Activated CD8-positive, alpha-beta memory T cell treated with anti-CD3 and anti-CD28 coated beads, Interleukin-2, amount 50 U/mL, for 48 hours (primary cell): Measurements from ENCODE around the gene GCNT1.
"Not testable (repeated sequence)": the region's sequence is repeated elsewhere in the genome, so short reads cannot be mapped to it uniquely, and the experiment has no call there.

ENCODE experiments used
- DNase-seq: peaks from one replicate; pipeline ENCODE4 v3.0.0-alpha.2; 2020

GCNT1 gene

DNA sequence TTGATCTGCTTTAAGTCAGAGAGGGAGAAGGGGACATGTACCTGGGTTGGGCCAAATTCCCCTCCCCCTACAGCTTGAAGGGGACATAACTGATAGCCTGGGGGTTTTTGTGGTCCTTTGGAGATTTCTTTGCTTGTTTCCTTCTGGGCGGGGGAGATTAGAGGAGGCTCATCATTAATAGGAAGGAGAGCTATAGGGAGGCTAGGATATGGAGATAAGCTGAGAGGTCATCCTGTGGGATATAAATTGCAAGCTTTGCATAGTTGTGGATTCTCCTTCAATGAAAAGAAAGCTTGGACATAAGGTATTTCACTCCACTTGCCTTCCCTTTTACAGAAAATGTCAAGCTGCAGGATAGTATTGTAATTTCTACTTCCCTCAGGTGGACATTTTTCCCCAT is 34.5 kb downstream of the GCNT1 start:
- not testable (repeated sequence) for DNase-seq

- DNase-seq = no peak
Measured at GRCh38 chr9:76500061-76500460, 41.1 kb downstream of the GCNT1 start.

DNA sequence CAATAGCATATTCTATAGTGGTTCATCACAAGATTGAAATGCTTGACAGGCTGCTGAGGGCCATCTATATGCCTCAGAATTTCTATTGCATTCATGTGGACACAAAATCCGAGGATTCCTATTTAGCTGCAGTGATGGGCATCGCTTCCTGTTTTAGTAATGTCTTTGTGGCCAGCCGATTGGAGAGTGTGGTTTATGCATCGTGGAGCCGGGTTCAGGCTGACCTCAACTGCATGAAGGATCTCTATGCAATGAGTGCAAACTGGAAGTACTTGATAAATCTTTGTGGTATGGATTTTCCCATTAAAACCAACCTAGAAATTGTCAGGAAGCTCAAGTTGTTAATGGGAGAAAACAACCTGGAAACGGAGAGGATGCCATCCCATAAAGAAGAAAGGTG is 43.8 kb downstream of the GCNT1 start:
- no peak for DNase-seq

GRCh38 chr9:76510041-76510440 is 51.1 kb downstream of the GCNT1 start:
- DNase-seq = no peak

- no peak for DNase-seq
Measured at GRCh38 chr9:76510446-76510845, 51.5 kb downstream of the GCNT1 start.

DNA sequence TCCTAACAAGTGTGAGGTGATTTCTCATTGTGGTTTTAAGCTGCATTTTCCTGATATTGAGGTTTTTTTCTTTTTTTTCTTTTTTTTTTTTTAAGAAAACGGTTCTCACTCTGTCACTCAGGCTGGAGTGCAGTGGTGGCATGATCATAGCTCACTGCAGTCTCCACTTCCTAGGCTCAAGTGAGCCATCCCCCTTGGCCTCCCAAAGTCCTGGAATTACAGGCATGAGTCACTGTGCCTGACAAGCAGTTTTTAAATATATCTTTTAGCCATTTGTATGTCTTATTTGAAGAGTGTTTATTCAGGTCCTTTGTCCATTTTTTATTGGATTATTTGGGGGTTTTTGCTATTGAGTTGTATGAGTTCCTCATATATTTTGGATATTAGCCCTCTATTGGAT is 53.8 kb downstream of the GCNT1 start:
- no peak for DNase-seq

- no peak for DNase-seq
Measured at GRCh38 chr9:76516350-76516749, 57.4 kb downstream of the GCNT1 start.

GRCh38 chr9:76516871-76517270 is 57.9 kb downstream of the GCNT1 start:
- DNase-seq = no peak

GRCh38 chr9:76519075-76519835 is 60.3 kb downstream of the GCNT1 start:
- DNase-seq = no peak

DNA sequence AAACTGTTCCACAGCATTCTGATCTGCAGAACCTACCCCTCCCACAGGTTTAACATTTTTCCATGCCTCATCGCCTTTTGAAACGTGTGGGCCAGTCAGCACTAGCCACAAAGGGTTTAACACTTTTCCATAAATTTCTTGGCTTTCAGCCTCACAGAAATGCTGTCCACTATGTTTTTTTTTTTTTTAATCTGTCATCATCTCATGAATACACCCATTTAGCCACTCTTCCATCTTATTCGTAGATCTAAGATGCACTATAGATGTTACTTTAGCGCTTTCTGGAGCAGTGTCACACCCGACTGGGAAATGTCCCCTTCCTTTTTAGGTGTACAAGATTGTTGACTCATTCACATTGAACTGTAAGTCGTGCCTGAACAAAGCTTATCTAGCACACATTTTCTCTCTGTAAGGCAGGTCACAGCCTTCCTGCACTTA is 62.3 kb downstream of the GCNT1 start:
- DNase-seq = no peak

DNA sequence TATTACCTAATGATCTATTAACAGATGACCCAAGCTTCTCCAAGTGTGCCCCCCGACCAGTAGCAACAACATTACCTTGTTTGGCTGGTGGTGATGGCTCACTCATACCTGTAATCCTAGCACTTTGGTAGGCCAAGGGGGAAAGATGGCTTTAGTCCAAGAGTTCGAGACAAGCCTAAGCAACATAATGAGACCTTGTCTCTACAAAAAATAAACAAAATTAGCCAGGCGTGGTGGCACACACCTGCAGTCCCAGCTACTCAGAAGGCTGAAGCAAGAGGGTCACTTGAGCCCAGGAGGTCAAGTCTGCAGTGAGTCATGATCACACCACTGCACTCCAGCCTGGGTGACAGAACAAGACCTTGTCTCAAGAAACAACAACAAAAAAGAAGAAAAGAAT is 62.9 kb downstream of the GCNT1 start:
- DNase-seq = no peak

DNA sequence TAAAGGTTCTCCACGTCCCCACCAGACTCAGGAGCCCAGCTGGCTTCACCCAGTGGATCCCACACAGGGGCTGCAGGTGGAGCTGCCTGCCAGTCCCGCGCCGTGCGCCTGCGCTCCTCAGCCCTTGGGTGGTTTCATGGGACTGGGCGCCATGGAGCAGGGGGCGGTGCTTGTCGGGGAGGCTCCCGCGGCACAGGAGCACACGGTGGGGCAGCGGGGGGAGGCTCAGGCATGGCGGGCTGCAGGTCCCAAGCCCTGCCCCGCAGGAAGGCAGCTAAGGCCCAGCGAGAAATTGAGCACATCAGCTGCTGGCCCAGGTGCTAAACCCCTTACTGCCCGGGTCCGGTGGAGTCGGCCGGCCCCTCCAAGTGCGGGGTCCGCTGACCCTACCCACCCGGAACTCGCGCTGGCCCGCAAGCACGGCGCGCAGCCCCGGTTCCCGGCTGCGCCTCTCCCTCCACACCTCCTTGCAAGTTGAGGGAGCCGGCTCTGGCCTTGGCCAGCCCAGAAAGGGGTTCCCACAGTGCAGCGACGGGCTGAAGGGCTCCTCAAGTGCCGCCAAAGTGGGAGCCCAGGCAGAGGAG is 64.7 kb downstream of the GCNT1 start:
- not testable (repeated sequence) for DNase-seq

GRCh38 chr9:76525196-76525595 is 66.2 kb downstream of the GCNT1 start:
- DNase-seq = no peak

GRCh38 chr9:76526026-76526425 is 67.0 kb downstream of the GCNT1 start:
- no peak for DNase-seq

DNA sequence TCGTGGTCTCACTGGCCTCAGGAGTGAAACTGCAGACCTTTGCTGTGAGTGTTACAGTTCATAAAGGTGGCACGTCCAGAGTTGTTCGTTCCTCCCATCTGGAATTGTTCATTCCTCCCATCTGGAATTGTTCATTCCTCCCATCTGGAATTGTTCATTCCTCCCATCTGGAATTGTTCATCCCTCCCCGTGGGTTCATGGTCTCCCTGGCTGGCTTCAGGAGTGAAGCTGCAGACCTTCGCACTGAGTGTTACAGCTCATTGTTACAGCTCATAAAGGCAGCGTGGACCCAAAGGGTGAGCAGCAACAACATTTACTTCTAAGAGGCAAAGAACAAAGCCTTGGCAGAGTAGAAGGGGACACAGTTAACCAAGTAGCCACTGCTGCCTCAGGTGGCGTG is 69.1 kb downstream of the GCNT1 start:
- no peak for DNase-seq

GRCh38 chr9:76528642-76529190 is 69.7 kb downstream of the GCNT1 start:
- no peak for DNase-seq

DNA sequence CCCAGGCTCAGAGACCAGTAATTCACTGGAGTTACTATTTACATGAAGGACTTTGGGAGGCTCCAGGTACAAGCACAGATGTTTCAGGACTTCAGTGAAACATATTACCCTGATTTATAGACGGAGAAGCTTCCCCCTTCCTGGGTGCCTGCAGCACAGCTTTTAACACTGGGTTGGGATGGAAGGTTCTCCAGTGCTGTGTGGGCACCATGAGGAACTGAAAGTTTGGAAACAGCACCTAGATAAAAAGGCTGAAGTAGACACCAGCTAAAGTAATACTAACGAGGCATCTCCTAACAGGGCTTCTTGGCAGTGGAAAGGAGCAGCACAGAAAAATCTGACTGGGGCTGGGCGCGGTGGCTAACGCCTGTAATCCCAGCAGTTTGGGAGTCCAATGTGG is 70.7 kb downstream of the GCNT1 start:
- DNase-seq = no peak

GRCh38 chr9:76530458-76531110 is 71.6 kb downstream of the GCNT1 start:
- no peak for DNase-seq

- no peak for DNase-seq
Measured at GRCh38 chr9:76531231-76531780, 72.3 kb downstream of the GCNT1 start.

GRCh38 chr9:76532877-76533276 is 73.9 kb downstream of the GCNT1 start:
- DNase-seq = not testable (repeated sequence)

DNA sequence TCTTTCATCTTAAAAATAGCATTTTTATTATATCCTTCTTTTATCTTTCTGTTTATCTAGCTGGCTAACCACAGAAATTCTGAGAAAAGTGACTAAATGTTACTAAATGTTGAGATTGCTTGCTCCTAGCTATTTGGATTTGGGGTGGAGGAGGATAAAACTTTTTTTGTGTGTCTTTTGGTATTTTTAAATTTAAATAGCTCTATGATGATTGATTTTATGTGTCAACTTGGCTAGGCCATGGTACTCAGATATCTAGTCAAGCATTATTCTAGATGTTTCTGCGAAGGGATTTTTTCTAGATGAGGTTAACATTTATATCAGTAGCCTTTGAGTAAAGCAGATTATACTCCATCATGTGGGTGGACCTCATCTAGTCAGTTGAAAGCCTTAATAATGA is 75.0 kb downstream of the GCNT1 start:
- no peak for DNase-seq

- DNase-seq = no peak
Measured at GRCh38 chr9:76537150-76537646, 78.2 kb downstream of the GCNT1 start.

GRCh38 chr9:76539180-76539579 is 80.2 kb downstream of the GCNT1 start:
- DNase-seq = no peak
